ENCODE data around the gene CLEC7A. TPM values are rescaled to one million over a fixed set of nuclear protein-coding genes. Genes with fewer than 3 reads are reported as not detected.
A peak's percentile ranks its signal among the peaks of the same experiment; 100 is the strongest.

CLEC7A gene
- total and polyA plus RNA-seq, 11 donors, result 0.83 to 31.5 (median 1.9) TPM

DNA sequence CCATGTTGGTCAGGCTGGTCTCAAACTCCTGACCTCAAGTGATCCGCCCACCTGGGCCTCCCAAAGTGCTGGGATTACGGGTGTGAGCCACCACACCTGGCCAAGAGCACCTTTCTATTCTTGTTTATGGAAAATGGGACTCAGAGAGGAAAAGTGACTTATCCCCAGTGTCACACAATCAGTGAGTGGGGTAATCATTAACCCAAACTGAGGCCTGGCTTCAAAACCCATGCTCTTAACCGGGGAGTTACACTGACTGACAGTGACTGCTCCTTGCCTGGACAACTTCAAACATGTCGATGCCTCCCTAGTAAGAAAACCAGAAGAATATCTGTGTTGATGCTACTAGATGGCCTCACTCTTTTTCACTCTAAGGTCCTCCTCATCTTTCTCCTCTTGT lies 7.3 kb downstream of the CLEC7A start:
- H3K4me3 ChIP-seq, result no peak overlapping the region
- ATAC-seq (no peak), DNase-seq (no peak)
- WGBS, 4 donors, result 66 to 85% (median 79%) methylated on average over 4 of the region's 4 CpGs
- intact Hi-C loops (cut with DNase I), result no loop called here
- no peaks in the 10 kb centered on the region for H3K27me3 ChIP-seq
- TF ChIP-seq, protein P1, sequence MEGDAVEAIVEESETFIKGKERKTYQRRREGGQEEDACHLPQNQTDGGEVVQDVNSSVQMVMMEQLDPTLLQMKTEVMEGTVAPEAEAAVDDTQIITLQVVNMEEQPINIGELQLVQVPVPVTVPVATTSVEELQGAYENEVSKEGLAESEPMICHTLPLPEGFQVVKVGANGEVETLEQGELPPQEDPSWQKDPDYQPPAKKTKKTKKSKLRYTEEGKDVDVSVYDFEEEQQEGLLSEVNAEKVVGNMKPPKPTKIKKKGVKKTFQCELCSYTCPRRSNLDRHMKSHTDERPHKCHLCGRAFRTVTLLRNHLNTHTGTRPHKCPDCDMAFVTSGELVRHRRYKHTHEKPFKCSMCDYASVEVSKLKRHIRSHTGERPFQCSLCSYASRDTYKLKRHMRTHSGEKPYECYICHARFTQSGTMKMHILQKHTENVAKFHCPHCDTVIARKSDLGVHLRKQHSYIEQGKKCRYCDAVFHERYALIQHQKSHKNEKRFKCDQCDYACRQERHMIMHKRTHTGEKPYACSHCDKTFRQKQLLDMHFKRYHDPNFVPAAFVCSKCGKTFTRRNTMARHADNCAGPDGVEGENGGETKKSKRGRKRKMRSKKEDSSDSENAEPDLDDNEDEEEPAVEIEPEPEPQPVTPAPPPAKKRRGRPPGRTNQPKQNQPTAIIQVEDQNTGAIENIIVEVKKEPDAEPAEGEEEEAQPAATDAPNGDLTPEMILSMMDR (IDR thresholded peaks at IDR 0.05), result no peak
- no peak for TF ChIP-seq POLR2A (IDR thresholded peaks at IDR 0.05)
- H3K4me1 ChIP-seq, result peaks cover 0 to 13% (median 0%) of the 10 kb centered on the region in 12 donors
- peaks cover 0 to 4% (median 0%) of the 10 kb centered on the region in 12 donors for H3K9me3 ChIP-seq
- no peaks in the 10 kb centered on the region for H3K36me3 ChIP-seq
- H3K27ac ChIP-seq, result peak overlapping the region in 1 of 12 donors; percentile 89

DNA sequence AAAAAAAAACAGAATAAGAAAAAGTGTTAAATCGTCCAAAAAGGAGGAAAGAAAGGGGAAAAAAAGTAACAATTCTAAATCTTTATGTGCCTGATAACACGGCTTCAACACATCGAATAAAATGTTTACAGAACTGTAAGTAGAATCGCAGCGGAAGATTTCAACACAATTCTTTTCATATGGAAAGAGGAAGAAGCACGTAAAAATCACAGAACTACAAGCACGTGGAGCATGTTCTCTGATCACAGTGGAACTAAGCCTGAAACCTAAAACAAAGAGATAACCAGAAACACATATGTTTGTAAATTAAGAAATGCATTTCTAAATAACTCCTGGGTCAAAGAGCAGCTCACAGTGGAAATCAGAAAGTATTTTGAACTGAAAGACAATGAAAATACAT lies 8.7 kb downstream of the CLEC7A start:
- no peak for DNase-seq

DNA sequence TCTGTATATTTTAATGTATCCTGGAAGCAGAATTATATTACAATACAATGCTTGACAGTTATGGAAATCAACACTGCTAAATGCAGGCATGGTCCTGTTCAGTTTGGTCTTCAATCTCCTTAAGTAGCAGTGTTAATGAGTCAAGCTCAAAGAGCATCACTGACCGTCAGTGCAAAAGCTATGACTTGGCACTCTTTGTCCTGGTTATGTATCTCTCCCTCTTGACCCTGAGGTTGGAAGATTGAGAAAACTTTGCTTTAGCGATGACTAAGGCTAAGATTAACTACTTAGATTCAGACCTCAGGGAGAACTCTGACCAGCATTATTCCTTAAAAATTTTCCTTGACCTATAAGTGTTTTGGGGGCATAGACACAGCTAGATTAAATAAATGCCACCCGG lies 10.9 kb downstream of the CLEC7A start:
- intact Hi-C loops (cut with DNase I), result no loop called here
- peaks cover 0 to 13% (median 0%) of the 10 kb centered on the region in 12 donors for H3K4me1 ChIP-seq
- H3K27me3 ChIP-seq, result no peaks in the 10 kb centered on the region
- ATAC-seq (no peak), DNase-seq (no peak)
- peaks cover 0 to 4% (median 0%) of the 10 kb centered on the region in 12 donors for H3K9me3 ChIP-seq
- H3K27ac ChIP-seq, result peak overlapping the region in 1 of 12 donors; percentile 89
- TF ChIP-seq POLR2A (IDR thresholded peaks at IDR 0.05), result no peak
- TF ChIP-seq, protein P1 (IDR thresholded peaks at IDR 0.05), result no peak
- H3K36me3 ChIP-seq, result no peaks in the 10 kb centered on the region
- H3K4me3 ChIP-seq, result no peak overlapping the region
- WGBS, 4 donors, result 77 to 90% (median 85%) methylated on average over 3 of the region's 3 CpGs

More for the DNA sequence above, 8.7 kb downstream of the CLEC7A start:
- Histone ChIP-seq H3K36me3 (no peaks in the 10 kb centered on the region), H3K4me3 (no peak overlapping the region), H3K27me3 (no peaks in the 10 kb centered on the region), H3K27ac (peak overlapping the region in 4 of 12 donors; percentile 38 to 89 (median 50)), H3K4me1 (peaks cover 0 to 13% (median 0%) of the 10 kb centered on the region in 12 donors), H3K9me3 (peaks cover 0 to 4% (median 0%) of the 10 kb centered on the region in 12 donors)
- 68 to 81% (median 77%) methylated on average over 7 of the region's 7 CpGs for WGBS, 4 donors
- peak in 1 of 4 donors; percentile 45 for ATAC-seq
- intact Hi-C loops (cut with DNase I), result no loop called here
- TF ChIP-seq, protein P1 (IDR thresholded peaks at IDR 0.05), result no peak
- no peak for TF ChIP-seq POLR2A (IDR thresholded peaks at IDR 0.05)

DNA sequence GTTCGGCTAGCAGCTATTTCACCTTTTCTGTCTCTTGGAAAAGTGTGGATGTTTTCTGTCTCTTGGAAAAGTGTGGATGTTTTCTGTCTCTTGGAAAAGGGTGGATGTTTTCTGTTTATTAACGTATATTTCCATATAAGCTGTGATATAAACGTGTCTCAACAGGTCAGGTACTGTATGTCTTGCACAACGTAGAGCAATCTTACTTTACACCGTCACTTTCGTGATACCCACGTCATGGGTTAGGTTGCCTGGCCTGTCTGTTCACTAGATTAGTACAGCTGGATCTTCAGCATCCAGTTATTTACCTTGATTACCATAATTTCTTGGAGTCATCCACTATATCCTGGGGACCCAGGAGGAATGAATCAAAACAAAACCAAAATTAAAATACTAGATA lies 14.1 kb downstream of the CLEC7A start:
- no peak for TF ChIP-seq POLR2A (IDR thresholded peaks at IDR 0.05)
- TF ChIP-seq, protein P1 (IDR thresholded peaks at IDR 0.05), result no peak
- no peak for ATAC-seq
- no peak overlapping the region for H3K27ac ChIP-seq
- H3K9me3 ChIP-seq, result peaks cover 0 to 4% (median 0%) of the 10 kb centered on the region in 12 donors
- no peaks in the 10 kb centered on the region for H3K27me3 ChIP-seq
- intact Hi-C loops (cut with DNase I), result no loop called here
- WGBS, 4 donors, result 91 to 92% (median 92%) methylated on average over 7 of the region's 7 CpGs
- peaks cover 0 to 13% (median 0%) of the 10 kb centered on the region in 12 donors for H3K4me1 ChIP-seq
- H3K4me3 ChIP-seq, result no peak overlapping the region
- no peaks in the 10 kb centered on the region for H3K36me3 ChIP-seq
- no peak for DNase-seq
